Suppressor macrophage treated with lipopolysaccharide for 1 hour (primary cell): ENCODE results near the gene DRC7.

Experiments
- DNase-seq, 3 donors: peaks; one replicate each; pipeline ENCODE4 v3.0.0-alpha.2; 2020 to 2022

Gene DRC7

DNA sequence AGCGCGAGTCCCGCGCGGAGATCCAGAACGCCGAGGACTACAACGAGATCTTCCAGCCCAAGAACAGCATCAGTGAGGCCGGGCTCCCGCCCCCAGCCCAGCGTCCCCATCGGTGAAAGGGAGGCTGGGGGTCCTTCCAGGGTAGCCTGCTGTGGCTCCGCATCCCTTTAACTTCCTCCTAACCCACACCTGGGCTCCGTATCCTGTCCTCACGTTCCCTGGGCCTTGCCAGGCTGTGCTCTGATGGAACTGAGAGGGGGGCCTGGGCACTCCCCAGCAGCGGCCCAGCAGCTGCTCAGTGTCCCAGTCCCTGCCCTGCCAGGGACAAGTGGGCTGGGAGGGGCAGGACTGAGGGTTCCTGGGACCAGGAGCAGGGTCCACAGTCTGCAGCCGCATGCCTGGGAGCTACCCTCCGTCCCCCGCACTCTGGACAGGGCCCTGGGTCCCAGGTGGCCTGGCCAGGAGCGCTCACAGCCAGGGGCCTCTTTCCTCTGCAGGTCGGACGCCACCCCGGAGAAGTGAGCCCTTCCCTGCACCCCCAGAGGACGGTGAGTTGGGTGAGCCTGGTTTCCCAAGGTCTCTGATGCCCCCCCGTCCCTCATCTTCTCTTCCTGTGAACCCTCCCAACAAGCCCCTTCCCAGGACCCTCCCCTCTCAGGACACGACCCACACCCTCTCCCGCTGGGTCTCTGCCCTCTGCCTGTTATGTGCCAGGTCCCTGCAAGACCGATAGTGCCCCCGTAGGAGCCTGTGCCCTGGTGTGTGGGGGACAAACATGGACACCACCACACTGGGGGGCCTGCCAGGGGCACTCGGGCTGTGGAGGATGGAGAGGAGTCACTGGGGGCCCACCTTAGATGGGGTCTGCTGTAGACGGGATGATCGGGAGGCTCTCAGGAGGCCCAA is 59.1 kb downstream of the DRC7 start:
- no peak for DNase-seq

DNA sequence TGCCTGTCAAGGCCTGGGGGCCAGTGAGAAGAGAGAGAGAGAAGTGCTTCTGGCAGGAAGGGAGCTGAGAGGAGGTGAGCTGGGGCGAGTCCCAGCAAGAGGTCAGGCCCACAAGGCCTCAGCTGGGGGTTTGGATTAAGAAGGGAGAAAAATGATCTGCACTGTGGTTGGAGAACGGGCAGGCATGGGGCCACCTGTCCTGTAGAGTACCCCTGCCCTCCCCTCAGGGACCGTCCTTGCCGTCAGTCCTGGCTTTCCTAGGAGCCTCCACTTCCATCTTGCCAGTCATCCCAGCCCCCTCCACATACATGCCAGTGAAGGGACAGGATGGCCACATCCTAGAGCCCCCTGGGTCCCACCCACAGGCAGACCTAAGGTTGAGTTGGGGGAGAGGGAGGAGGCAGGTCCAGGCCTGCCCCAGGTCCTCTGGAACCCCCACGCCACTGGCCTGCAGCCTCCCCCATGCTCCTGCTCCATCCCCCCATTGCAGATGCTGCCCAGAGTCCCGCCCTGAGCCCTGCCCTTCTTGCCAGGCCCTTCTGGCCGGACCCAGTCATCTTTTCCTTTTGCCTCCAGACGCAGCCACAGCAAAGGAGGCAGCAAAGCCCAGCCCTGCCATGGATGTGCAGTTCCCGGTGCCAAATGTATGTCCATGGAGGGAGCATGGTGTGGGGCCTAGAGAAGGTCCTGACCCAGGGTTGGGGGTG is 59.9 kb downstream of the DRC7 start:
- DNase-seq: no peak

DNA sequence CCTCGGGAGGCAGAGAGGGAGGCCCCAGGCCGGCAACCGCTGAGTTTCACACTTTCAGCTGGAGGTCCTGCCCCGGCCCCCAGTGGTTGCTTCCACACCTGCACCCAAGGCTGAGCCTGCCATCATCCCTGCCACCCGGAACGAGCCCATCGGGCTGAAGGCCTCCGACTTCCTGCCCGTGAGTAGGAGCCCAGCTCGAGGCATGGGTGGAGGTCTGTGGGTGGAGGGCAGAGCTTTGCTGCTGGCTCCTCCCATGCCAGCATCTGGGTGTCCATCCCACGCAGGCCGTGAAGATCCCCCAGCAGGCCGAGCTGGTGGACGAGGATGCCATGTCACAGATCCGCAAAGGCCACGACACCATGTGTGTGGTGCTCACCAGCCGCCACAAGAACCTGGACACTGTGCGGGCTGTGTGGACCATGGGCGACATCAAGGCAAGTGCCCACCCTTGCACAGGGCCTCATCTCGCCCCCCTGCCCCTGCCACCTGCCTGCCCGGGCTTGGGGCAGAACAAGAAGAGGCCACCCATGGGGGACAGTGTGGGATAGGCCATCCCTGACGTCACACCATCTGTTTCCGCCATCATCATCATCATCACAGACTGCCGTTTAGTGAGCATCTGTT is 60.6 kb downstream of the DRC7 start:
- DNase-seq: no peak

DNA sequence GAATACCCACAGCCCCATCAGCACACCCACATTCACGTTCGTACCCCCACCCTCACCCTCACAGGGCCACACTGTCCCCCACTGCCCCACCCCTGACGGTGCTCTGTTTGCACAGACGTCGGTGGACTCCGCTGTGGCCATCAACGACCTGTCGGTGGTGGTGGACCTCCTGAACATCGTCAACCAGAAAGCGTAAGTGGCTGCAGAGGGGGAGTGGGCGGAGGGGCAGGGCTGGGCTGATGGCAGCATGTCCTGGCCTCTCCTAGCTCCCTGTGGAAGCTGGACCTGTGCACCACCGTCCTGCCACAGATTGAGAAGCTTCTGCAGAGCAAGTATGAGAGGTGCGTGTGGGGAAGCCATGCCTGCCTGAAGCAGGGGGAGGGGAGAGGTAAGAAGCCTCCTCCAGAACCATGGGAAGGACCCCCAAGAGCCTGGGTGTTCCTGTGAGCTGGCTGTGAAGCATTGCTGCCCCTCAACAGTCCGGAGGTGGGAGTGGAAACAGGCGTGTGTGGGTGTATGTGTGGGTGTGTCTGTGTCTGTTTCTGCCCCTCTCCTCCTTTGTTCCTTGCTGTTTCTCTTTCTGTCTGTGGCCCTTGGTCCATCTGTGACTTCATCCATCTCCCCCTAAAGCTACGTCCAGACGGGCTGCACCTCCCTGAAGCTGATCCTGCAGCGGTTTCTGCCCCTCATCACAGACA is 61.3 kb downstream of the DRC7 start:
- no peak for DNase-seq

DNA sequence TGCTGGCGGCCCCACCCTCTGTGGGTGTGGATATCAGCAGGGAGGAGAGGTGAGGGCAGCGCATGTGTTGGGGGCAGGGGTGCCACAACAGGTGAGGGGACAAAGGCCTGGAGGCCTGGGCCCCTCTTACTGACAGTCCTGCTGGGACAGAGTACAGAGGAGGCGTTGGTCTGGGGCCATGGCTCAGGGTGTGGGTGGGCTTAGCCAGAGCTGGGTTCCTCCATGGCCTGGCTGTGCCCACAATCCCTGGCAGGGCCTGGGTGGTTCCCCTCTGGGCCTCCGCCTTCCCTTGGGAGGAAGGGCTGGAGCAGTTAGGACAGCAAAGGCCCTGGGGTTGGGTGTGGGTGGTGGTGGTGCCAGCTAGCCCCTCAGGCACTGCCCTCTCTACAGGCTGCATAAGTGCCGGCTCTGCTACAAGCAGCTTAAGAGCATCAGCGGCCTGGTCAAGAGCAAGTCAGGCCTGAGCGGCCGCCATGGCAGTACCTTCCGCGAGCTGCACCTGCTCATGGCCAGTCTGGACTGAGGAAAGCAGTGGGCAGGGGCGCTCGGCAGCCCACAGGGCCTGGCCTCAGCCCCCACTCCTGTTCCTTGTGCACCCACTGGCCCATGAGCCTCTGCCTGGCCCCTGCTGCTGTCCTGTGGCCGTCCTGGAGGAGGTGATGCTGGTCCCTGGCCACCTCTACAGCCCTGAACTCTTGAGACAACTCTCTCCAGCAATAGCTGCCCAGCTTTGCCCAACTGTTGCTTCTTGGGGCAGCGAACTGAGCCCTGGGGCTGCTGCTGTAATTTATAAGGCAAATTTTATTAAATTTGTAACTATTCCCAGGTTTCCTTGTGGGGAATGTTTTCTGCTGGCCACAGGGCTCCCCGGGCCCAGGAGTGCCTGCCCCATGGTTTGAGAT is 62.1 kb downstream of the DRC7 start:
- DNase-seq: no peak

DNA sequence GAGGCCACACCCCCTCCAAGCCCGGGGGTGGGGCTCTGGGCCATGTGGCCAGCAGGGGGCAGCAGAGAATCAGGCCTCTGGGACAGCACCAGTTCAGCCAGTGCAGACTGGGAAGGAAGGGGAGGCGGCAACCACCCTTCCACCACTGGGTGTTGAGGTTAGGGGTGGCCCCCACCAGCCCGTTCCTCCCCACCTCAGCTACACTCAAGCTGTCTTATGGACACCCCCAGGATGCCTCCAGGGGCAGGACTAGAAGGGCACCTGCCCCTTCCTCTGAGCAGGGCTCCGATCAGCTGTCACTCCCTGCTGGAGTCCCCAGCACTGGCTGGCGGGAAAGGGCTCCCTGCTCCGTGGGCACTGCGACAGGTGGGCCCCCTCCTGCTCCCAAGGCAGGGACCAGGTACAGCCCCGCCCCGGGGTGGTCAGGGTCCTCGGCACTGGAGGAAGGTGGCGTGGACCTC is 62.8 kb downstream of the DRC7 start:
- peak; percentile 86 to 95 (median 92) for DNase-seq

DNA sequence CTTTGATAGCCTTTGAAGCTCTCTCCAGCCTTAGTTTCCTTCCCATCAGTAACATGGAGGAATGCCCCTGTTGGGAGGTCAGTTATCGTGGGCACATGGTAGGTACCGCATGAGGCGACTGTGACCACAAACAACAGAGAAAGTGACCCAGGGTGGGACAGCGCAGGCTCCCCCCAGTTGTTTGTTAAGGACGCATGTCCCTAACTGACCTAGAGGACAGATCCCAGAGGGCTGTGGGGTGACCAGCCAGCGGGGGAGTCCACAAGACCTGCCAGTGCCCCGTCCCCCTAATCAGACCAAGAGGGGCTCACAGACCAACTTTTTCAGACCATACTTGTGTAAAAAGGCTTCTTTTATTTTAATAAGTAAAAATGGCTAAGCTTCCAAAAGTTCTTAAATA is 63.3 kb downstream of the DRC7 start:
- no peak for DNase-seq

DNA sequence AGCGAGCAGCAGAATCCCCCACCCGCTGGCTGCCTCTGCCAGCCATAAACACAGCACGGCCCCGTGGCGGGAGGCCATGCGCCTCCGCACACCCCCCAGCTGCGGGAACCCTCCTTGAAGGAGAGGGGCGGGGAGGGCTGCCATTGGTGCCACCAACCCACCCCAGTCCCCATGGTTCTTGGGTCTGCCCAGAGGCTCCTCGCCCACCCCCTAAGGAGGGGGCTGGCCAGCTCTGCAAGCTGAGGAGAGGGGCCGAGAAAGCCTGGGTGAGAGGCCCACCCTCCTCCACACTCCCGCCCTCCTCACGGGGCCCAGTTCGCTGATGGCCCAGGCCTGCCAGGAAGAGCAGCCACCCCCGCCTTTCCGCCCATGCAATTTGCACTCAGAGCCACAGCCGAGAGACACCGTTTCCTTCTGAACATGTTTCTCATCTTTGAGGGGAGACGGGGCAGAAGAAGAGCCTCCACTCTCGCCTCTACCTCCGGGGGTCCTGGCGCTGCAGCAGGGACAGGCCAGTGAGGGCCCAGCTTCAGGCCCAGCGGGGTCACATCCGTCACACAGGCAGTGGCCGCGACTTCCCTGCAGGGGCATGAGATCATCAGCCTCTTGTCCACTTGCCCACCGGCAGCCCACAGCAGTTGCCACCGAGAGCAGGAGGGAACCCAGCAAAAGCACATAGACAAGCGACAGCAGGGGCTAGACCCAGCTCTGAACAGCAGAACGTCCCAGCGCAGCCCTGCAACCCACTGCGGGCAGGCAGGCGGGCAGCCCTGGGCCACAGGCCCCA is 63.9 kb downstream of the DRC7 start:
- no peak for DNase-seq

DNA sequence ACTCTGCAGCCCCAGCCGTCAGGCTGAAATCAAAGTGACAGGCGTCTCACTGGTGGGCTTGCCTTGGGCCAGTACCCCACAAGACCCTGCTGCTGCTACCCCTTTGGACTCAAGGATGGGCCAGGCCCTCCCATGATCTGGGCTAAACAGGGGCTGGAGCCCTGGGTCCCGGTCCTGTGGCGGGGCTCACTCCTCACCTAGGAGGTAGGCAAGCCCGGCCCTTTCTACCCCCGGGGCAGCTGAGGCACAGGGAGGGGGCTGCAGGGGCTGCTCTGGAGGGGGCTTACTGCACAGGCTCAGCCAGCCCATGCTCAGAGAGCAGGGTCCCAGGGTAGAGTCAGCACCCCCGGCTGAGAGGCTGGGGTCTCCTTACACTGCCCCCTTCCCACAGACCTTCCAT is 64.5 kb downstream of the DRC7 start:
- DNase-seq: no peak

DNA sequence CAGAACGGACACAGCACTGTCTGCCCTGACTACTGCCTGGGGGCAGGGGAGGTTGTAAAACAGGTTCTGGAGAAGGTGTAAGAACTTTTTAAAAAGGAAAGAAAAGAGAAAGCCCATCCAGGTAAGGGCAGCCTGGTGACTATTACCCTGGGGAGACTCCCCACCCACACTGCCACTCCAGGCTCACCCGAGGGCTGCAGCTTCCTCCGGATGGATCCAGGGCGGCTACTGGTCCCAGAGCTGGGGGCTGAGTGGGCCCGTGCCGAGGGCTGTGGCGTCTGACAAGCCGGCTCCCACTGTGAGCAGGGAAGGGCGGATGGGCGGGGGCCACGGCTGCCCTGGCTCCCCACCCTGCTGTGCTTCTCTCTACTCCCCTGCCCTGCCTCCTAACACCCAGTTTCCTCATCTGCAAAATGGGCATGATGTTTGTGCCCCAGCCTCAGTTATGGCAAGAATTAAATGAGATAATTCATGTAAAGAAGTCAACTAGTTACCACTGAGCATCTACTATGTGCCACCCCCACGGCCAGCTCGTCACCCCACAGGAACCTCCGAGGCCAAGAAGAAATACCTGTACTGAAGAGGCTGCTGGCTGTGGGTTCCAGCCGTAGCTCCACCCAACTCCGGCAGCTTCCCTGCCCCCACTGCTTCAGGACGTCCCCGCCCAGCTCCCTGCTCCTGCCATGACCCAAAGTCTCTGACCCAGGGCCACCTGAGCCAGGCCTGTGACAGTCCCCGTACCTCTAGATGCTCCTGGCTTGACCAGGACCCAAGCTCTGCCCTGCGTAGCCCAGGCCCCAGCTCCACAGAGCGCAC is 65.1 kb downstream of the DRC7 start:
- DNase-seq: peak in 2 of 3 donors; percentile 21 to 50

DNA sequence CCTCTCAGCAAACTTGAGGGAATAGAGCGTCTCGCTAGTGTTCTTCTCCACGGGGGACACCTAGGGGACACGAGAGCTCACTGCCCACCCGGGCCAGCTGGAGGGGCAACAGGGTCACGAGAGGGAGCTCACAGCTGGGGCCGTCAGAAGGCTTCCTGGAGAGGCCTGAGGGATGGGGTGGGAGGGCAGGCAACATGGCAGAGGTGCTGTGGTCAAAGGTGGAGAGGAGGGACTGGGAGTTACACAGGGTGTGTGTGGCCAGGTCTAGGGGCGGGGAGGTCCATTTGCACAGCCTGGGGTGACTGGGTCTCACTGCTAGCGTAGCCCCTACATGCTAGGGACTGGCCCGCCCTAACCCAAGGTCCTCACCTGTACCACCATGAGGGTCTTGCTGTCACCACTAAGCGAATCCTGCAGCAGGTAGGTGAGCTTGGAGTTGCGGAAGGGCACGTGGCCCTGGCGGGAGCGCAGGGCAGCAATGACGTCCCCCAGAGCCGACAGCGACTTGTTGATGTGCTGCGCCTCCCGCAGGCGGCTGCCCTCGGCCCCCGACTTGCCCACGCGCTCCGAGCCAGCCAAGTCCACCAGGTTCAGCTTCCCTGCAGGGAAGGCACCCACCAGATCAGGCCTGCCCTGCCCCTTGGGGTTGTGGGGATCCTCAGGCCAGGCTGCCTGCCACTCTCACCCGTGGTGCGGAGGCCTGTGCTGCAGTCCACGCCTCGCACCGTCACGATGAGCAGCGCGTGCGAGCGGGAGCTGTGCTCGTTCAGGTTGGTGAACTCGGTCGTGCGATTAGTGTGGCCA is 66.0 kb downstream of the DRC7 start:
- no peak for DNase-seq

DNA sequence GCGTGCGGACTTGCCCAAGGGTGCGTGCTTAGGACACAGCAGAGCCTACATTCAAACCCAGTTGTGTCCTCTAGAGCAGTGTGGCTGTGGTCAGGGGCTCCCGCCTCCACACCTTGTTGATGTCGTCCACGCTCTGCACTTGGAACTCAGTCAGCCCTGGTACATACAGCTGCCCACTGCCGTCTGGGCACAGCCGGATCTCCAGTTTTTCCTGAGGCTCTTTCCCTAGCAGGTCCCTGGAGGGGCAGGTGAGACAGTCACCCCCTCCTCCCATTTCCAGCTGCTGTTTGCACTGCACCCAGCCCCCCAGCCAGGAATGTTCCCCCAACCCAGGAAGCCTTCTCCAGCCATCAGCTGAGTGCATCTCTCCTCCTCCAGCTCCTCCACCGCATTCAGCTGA is 66.7 kb downstream of the DRC7 start:
- DNase-seq: no peak

DNA sequence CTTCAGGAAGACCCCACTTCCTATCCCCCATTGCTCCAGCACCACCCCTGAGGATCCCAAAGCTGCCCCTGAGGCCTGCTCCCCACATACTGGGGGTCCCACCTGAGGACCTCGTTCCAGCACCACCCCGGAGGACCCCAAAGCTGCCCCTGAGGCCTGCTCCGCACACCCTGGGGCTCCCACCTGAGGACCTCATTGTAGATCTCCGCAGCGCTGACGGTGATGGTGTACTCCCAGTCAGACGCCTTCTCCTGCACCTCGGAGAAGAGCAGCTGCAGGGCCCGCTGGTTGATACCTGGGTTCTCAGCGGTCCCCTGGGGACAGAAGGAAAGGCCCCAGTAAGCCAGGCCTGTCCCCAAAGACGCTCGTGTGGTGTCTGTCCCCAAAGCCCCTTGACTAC is 67.4 kb downstream of the DRC7 start:
- no peak for DNase-seq

DNA sequence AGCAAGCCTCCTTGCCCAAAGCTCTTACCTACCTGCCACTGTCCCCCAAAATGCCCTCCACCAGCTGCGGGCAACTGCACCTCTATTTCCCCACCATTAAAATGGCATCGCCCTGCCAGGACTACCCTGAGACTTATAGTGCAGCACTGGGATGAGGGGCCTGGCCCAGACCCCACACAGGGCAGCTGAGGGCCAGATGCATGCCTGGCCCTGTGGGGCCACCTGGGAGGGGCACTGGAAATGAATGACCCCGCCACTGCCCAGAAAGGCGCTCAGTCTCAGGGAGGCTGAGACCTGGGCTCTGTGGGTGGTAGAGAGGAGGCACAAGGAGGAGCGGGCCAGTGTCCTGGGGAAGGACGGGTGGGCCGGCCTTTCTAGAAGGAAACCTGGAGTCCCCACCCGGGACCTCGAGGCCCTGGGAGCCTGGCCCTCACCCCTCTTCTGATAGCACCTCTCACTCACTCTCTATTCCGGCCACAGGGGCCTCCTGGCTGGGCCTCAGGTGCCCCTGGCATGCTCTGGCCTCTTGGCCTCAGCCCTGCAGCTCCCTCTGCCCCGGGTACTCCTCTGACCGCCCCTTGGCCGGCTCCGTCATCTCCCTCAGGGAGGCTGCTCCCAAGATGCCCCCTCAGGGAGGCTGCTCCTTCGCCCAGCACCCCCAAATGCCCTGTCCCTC is 67.9 kb downstream of the DRC7 start:
- DNase-seq: no peak

DNA sequence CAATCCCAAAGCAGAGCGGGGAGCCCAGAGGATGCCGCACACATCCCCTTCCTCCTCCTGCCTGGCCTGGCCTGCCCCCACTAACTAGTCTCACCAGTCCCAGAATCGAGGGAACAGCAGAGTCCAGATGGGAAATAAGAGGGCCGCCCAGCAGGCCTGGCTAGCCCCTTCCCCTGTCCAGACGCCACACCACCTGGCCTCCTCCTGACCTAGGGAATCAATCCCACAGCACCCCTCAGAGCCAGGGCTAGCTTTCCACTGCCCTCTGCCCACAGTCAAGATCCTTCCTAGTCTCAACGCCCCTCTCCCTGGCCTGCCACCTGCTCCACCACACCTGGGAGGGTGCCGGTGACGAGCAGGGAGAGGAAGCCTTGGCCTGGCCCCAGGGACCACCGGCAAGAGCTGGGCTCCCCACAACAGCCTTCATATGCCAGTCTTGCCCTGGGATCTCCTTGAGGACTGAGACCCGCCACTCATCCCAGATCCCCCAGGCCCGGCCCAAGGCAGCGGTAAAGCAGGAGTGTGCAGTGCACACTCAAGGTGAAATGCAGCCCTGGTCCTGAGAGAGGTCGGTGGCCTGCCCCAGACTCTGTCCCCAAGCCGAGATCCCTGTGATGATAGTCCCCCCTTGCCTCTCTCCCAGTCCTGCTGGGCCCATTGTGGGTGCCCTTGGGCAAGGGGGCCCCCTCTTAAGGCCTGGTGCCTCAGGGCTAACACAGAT is 68.8 kb downstream of the DRC7 start:
- DNase-seq: no peak

DNA sequence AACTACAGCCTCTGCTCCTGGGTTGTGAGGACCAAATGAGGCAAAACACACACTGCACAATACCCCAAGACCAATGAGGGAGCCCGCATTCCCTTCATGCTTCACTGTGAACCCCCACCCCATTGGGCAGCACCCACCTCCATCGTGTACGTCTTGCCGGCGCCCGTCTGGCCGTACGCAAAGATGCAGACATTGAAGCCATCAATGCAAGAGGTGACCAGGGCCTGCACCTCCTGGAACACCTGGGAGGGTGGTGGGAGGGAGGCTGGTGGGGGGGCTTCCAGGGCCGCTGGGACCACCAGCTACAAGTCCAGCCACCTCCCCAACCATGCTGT is 69.4 kb downstream of the DRC7 start:
- no peak for DNase-seq

DNA sequence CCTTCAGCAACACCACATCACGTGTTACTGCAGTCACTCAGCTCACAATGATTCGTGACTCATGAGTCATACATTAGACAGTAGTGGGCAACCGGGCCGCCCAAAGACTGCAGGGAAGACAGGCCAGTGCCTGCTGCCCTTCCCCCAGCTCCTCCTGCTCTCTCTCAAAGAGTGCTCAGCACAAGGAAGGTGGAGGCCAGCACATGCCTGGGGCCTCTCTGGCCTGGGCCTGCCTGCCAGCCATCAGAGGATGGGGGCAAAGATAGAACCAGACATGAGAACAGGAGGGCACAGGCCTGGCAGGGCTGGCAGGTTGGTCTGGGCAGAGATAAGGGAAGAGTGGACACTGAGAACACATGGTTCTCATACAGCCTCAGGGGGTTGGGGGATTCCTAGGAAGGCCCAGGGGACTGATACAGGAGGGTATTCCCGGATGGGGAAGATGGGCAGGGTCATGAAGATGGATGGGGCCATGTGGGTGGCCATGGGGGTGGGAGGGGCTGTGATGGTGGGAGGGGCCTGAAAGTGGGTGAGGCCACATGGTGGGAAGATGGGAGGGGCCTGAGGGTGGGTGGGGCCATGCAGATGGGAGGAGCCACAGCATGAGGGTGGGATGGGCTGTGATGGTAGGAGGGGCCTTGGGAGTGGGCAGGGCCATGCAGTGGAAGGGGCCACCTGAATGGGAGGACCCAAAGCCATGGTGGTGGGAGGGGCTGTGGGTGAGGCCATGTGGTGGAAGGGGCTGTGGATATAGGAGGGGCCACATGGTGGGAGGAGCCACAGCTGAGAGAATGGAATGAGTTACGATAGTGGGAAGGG is 69.9 kb downstream of the DRC7 start:
- peak; percentile 87 to 91 (median 88) for DNase-seq
